Stimulated activated CD4-positive, alpha-beta T cell treated with anti-CD3 and anti-CD28 coated beads, Interleukin-2, amount 100 ng/mL, for 48 hours (primary cell): Measurements from ENCODE around the gene WDPCP.
"Not testable (repeated sequence)": the region's sequence is repeated elsewhere in the genome, so short reads cannot be mapped to it uniquely, and the experiment has no call there.

Experiments
- DNase-seq, 2 donors: peaks; one replicate each; pipeline ENCODE4 v3.0.0-alpha.2; 2020

The WDPCP gene

GRCh38 chr2:63589148-63589958 is 1.1 kb upstream of the WDPCP start:
- DNase-seq, result no peak

GRCh38 chr2:63587814-63588384 is 378 bp downstream of the WDPCP start:
- no peak for DNase-seq

GRCh38 chr2:63582873-63583272 is 5.4 kb downstream of the WDPCP start:
- no peak for DNase-seq

GRCh38 chr2:63581298-63581961 is 6.8 kb downstream of the WDPCP start:
- DNase-seq, result no peak

- no peak for DNase-seq
Measured at GRCh38 chr2:63580651-63581297, 7.5 kb downstream of the WDPCP start.

- DNase-seq, result no peak
Measured at GRCh38 chr2:63578767-63579166, 9.5 kb downstream of the WDPCP start.

- DNase-seq, result no peak
Measured at GRCh38 chr2:63576546-63576945, 11.7 kb downstream of the WDPCP start.

- DNase-seq, result not testable (repeated sequence)
Measured at GRCh38 chr2:63573726-63574345, 14.4 kb downstream of the WDPCP start.

GRCh38 chr2:63573026-63573425 is 15.3 kb downstream of the WDPCP start:
- not testable (repeated sequence) for DNase-seq

GRCh38 chr2:63572001-63572400 is 16.3 kb downstream of the WDPCP start:
- DNase-seq, result no peak

- DNase-seq, result no peak
Measured at GRCh38 chr2:63571291-63571690, 17.0 kb downstream of the WDPCP start.

GRCh38 chr2:63569740-63570139 is 18.5 kb downstream of the WDPCP start:
- DNase-seq, result no peak

GRCh38 chr2:63562751-63563150 is 25.5 kb downstream of the WDPCP start:
- DNase-seq, result no peak

GRCh38 chr2:63558922-63559321 is 29.4 kb downstream of the WDPCP start:
- not testable (repeated sequence) for DNase-seq

GRCh38 chr2:63557819-63558218 is 30.5 kb downstream of the WDPCP start:
- not testable (repeated sequence) for DNase-seq

- DNase-seq, result no peak
Measured at GRCh38 chr2:63555931-63556330, 32.3 kb downstream of the WDPCP start.

GRCh38 chr2:63555299-63555698 is 33.0 kb downstream of the WDPCP start:
- no peak for DNase-seq

- DNase-seq, result no peak
Measured at GRCh38 chr2:63553049-63553448, 35.2 kb downstream of the WDPCP start.

- DNase-seq, result no peak
Measured at GRCh38 chr2:63545023-63545422, 43.3 kb downstream of the WDPCP start.

GRCh38 chr2:63544017-63544627 is 44.2 kb downstream of the WDPCP start:
- DNase-seq, result no peak

GRCh38 chr2:63539416-63540162 is 48.7 kb downstream of the WDPCP start:
- no peak for DNase-seq

- DNase-seq, result no peak
Measured at GRCh38 chr2:63538390-63538789, 49.9 kb downstream of the WDPCP start.
